Lower leg skin (tissue), 4 donors: Measurements from ENCODE around the gene PPM1A. TPM values are rescaled to one million over a fixed set of nuclear protein-coding genes. Genes with fewer than 3 reads are reported as not detected.

Experiments
- DNase-seq, 2 donors: peaks; one replicate each; pipeline ENCODE4 v3.0.0-alpha.2; 2019; ENCODE audit warnings: low spot score in 2 of 2
- H3K4me3 ChIP-seq: fragments of 200-600 bp; sonication (generic); 2 replicates; pipeline ENCODE4 v1.5.1; 2017; ENCODE audit warnings: mild to moderate bottlenecking, low read depth; ENCODE audit not compliant: poor library complexity, severe bottlenecking
- POLR2A ChIP-seq, 2 donors: fragments of 450-650 bp; IDR thresholded peaks; one replicate each; pipeline ENCODE4 v1.6.1; 2016 to 2017; ENCODE audit warnings: antibody characterized with exemption in 2 of 2, mild to moderate bottlenecking in 1 of 2, moderate library complexity in 1 of 2
- WGBS, 2 donors: methylation state at CpG; one replicate each; pipeline ENCODE4 v1.1.5; 2018; 5-methylcytosine and 5-hydroxymethylcytosine counted together
- intact Hi-C: fragments of 100-400 bp; cut with DNase I; formaldehyde crosslinking; loops from one replicate; pipeline ENCODE4 v1.15.0; 2023; ENCODE audit warnings: low total_unique reads
- total RNA-seq, 4 donors: library from RNA; depleted of rRNA; stranded (reverse); fragments of >200 nt; gene quantifications; one replicate each; pipeline ENCODE4 v1.1.0, GENCODE V29; 2016
- TF ChIP-seq, protein P1 (sequence below), 3 donors: fragments of 450-650 bp; IDR thresholded peaks; one replicate each; pipeline ENCODE4 v1.5.1; 2016; ENCODE audit warnings: antibody characterized with exemption in 3 of 3, mild to moderate bottlenecking in 3 of 3, moderate library complexity in 2 of 3

The PPM1A gene
- total RNA-seq, 4 donors from 2014 or later, result 36.5 to 48.7 (median 42.8) TPM

DNA sequence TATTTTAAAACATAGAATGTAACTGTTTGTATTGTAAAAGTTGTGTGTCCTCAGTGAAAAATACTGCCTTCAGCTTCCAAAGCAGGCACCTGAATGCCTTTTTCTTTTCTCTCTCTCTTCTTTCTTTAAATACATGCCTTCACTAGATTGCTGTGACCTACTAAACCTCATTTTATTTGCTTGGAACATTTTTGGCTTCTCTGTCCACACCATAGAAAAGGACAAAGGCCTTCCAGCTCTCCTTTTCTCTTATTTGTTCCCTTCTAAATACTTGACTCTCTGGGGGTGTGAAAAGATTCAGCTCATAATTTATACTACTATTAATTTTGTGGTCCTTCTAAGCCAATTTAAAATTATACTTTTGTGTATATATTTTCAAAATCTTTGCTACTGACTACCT is 38.4 kb downstream of the PPM1A start:
- TF ChIP-seq POLR2A (IDR thresholded peaks at IDR 0.05), result no peak
- TF ChIP-seq, protein P1, sequence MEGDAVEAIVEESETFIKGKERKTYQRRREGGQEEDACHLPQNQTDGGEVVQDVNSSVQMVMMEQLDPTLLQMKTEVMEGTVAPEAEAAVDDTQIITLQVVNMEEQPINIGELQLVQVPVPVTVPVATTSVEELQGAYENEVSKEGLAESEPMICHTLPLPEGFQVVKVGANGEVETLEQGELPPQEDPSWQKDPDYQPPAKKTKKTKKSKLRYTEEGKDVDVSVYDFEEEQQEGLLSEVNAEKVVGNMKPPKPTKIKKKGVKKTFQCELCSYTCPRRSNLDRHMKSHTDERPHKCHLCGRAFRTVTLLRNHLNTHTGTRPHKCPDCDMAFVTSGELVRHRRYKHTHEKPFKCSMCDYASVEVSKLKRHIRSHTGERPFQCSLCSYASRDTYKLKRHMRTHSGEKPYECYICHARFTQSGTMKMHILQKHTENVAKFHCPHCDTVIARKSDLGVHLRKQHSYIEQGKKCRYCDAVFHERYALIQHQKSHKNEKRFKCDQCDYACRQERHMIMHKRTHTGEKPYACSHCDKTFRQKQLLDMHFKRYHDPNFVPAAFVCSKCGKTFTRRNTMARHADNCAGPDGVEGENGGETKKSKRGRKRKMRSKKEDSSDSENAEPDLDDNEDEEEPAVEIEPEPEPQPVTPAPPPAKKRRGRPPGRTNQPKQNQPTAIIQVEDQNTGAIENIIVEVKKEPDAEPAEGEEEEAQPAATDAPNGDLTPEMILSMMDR (IDR thresholded peaks at IDR 0.05), result no peak
- no peak for DNase-seq
- no peak overlapping the region for H3K4me3 ChIP-seq
- intact Hi-C loops, result no loop called here

DNA sequence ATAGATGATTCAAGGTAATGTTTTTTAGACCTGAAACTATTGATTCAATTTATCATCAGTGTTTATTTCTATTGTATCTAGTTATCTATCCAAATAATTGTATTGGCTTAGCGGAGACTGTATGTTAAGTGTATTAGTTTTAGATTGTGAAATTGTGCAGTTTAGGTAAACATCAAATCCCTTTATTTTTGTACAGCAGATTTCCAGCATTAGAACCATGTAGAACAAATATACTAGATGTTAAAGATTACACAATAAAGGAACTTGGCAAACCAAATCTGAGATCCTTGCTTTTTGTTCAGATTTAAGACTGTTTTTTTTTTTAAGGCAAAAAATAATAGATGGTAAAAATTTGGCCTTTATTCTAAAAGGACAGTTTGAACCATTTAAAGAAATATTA is 39.3 kb downstream of the PPM1A start:
- no peak for DNase-seq
- 97 to 100% methylated on average over 1 of the region's 1 CpG for WGBS, 2 donors
- TF ChIP-seq POLR2A (IDR thresholded peaks at IDR 0.05), result no peak
- TF ChIP-seq, protein P1 (IDR thresholded peaks at IDR 0.05), result no peak
- H3K4me3 ChIP-seq, result no peak overlapping the region
- intact Hi-C loops, result no loop called here

DNA sequence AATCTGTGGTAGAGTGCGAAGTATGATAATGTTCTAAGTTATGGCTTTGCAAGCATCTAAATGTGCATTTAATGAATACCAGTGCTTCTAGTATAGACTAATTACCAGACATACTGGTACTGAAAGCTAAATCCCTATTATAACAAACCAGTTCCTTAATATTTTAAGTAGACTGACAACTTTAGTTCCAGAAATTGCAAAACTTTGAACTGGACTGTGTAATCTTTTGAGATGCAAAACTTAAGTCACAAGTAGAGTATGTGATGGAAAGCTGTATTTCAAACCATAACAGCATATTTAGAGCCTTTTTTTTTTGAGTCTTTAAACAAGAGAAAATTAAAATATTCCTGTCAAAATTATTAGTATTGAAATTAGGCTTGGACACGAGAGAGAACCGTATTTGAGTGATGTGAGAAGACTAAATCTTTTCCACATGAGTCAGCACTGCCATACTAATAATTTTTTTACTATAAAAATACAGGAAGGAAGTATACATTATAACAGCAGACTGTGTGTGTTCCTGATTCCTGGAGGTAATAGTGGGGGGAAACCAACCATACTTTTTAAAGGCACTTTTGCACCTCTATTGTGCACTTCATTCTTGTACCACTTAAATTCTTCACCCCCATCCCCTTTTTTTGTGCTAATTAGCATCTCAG is 45.5 kb downstream of the PPM1A start:
- WGBS, 2 donors, result 81 to 88% methylated on average over 3 of the region's 3 CpGs
- no peak for DNase-seq
- TF ChIP-seq, protein P1 (IDR thresholded peaks at IDR 0.05), result no peak
- TF ChIP-seq POLR2A (IDR thresholded peaks at IDR 0.05), result no peak
- H3K4me3 ChIP-seq, result no peak overlapping the region
- intact Hi-C loops, result loop anchor here (10.0 kb wide), 1 partner anchor 1500 kb away; no protein-coding TSS in a partner anchor

DNA sequence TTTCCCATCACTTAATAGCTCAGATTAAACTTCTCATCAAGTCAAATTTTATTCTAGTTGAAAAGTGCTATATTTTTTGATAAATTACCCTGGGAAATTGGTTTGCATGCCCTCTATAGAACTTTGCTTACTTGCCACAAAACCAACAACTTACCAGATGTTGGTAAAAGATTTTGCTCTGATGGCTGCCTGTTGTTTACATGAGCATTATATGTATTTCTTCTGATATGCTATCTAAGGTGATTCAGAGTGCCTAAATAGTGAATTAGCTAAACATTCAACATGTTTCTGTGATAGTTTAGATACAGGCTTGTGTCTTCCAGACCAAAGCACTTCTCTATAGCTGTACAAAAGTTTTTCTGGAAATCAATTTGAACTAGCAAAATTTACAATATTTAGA is 51.0 kb downstream of the PPM1A start:
- no peak overlapping the region for H3K4me3 ChIP-seq
- intact Hi-C loops, result no loop called here
- TF ChIP-seq, protein P1 (IDR thresholded peaks at IDR 0.05), result no peak
- no peak for TF ChIP-seq POLR2A (IDR thresholded peaks at IDR 0.05)
- DNase-seq, result no peak

DNA sequence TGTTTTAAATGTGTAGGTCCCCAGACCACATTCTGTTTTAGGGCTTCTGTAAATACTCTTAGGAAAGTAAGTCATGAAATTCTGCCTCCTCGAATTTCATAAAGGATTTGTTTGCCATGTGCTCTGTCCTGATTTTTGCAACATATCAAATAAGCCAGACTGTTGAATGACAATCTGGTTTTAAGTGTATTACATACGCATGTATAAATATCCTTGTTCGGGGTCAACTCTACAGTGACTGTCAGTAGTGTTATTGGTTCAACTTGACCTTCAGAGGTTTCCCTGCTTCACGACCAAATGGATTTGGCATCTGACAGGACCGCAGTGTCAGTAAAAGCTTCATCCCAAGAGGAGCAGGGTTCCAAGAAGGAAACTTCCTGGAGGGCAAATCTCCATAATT is 52.7 kb downstream of the PPM1A start:
- TF ChIP-seq, protein P1 (IDR thresholded peaks at IDR 0.05), result no peak
- TF ChIP-seq POLR2A (IDR thresholded peaks at IDR 0.05), result no peak
- WGBS, 2 donors, result 74 to 81% methylated on average over 5 of the region's 5 CpGs
- no peak for DNase-seq
- no peak overlapping the region for H3K4me3 ChIP-seq
- intact Hi-C loops, result no loop called here

DNA sequence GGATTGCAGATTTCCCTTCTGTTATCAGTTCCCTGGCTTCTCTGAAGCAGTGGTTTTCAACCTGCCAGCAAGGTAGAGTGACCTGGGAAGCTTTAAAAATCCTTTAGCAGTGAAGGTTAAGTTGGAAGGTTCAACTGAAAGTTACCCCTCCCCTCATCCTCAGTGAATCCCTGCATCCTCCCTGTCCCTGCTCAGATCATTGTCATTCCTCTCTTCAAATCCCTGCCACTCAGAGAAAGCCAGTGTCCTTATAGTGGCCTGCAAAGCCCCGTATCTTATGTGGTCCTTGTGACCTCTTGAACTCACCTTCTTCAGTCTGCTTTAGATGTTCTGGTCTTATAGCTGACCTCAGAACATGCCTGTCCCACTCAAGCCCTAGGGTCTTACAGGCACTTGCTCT is 53.6 kb downstream of the PPM1A start:
- H3K4me3 ChIP-seq, result no peak overlapping the region
- TF ChIP-seq POLR2A (IDR thresholded peaks at IDR 0.05), result no peak
- TF ChIP-seq, protein P1 (IDR thresholded peaks at IDR 0.05), result no peak
- DNase-seq, result no peak
- intact Hi-C loops, result no loop called here
- 53 to 78% methylated on average over 1 of the region's 1 CpG for WGBS, 2 donors
